ENCODE results near the gene SENP5.

- TF ChIP-seq CTCF (IDR thresholded peaks at IDR 0.05) (no peak), EP300 (IDR thresholded peaks at IDR 0.05) (no peak), POLR2A (IDR thresholded peaks at IDR 0.05) (no peak)
Measured at GRCh38 chr3:196875258-196875657, 7.5 kb downstream of the SENP5 start.
